CD14-positive monocyte (primary cell): ENCODE results near the gene CPNE9. TPM values are rescaled to one million over a fixed set of nuclear protein-coding genes. Genes with fewer than 3 reads are reported as not detected.

Source experiments
- DNase-seq, 3 donors: peaks; one replicate each; pipeline ENCODE4 v3.0.0-alpha.2; 2011 to 2022
- H2AFZ ChIP-seq: 2 replicates; pipeline ENCODE4 v1.6.0; 2012; ENCODE audit warnings: mild to moderate bottlenecking, low read depth, low read length, inconsistent platforms; ENCODE audit not compliant: insufficient read depth, poor library complexity, severe bottlenecking
- H3K27ac ChIP-seq, 2 donors: 1 replicate in 1 of 2; 2 replicates in 1 of 2; pipeline ENCODE4 v1.5.1; 2012 to 2013; ENCODE audit warnings: low read length in 2 of 2, control low read depth in 1 of 2, inconsistent platforms in 1 of 2, low read depth in 1 of 2, mild to moderate bottlenecking in 1 of 2
- H3K27me3 ChIP-seq, 2 donors: one replicate each; pipeline versions ENCODE4 v1.6.0 to v1.6.1; 2011 to 2013; ENCODE audit warnings: low read length in 2 of 2; ENCODE audit not compliant: control insufficient read depth in 2 of 2, insufficient read depth in 2 of 2
- H3K36me3 ChIP-seq, 2 donors: replicated peaks in 1 of 2; 1 replicate in 1 of 2; 2 replicates in 1 of 2; pipeline versions ENCODE4 v1.5.1 to v1.6.1; 2012 to 2013; ENCODE audit warnings: low read length in 2 of 2, control low read depth in 1 of 2, inconsistent platforms in 1 of 2, mild to moderate bottlenecking in 1 of 2; ENCODE audit not compliant: insufficient read depth in 2 of 2, control insufficient read depth in 1 of 2
- H3K4me1 ChIP-seq, 2 donors: 1 replicate in 1 of 2; 2 replicates in 1 of 2; pipeline versions ENCODE4 v1.5.1 to v1.6.1; 2012 to 2013; ENCODE audit warnings: low read length in 2 of 2, control low read depth in 1 of 2, inconsistent platforms in 1 of 2, mild to moderate bottlenecking in 1 of 2, moderate library complexity in 1 of 2; ENCODE audit not compliant: insufficient read depth in 2 of 2, control insufficient read depth in 1 of 2
- H3K4me2 ChIP-seq: replicated peaks from 2 replicates; pipeline ENCODE3; 2012; ENCODE audit warnings: low read length, moderate library complexity, mild to moderate bottlenecking; ENCODE audit not compliant: poor library complexity, severe bottlenecking; ENCODE audit errors: extremely low read depth
- H3K4me3 ChIP-seq, 3 experiments: fragments of 200-600 bp in 1 of 3; sonication (generic) in 1 of 3; replicated peaks in 1 of 3; 1 replicate in 2 of 3; 2 replicates in 1 of 3; pipeline ENCODE4 v1.5.1; 2011 to 2013; ENCODE audit warnings: low read length in 3 of 3, mild to moderate bottlenecking in 3 of 3, control low read depth in 2 of 3, low read depth in 2 of 3, inconsistent platforms in 1 of 3, moderate library complexity in 1 of 3
- H3K79me2 ChIP-seq: 2 replicates; pipeline ENCODE4 v1.6.0; 2012; ENCODE audit warnings: mild to moderate bottlenecking, control low read depth, inconsistent platforms, low read length, moderate library complexity; ENCODE audit not compliant: insufficient read depth
- H3K9ac ChIP-seq: 2 replicates; pipeline ENCODE4 v1.6.0; 2017; ENCODE audit warnings: low read length, mild to moderate bottlenecking; ENCODE audit not compliant: insufficient read depth, poor library complexity, severe bottlenecking
- H3K9me3 ChIP-seq, 2 donors: replicated peaks in 1 of 2; 1 replicate in 1 of 2; 2 replicates in 1 of 2; pipeline versions ENCODE4 v1.5.1 to v1.6.1; 2012 to 2013; ENCODE audit warnings: low read length in 2 of 2, control low read depth in 1 of 2; ENCODE audit not compliant: control insufficient read depth in 1 of 2, insufficient read depth in 1 of 2
- H4K20me1 ChIP-seq: 2 replicates; pipeline ENCODE4 v1.6.0; 2012; ENCODE audit warnings: mild to moderate bottlenecking, low read length, control low read depth, moderate library complexity; ENCODE audit not compliant: insufficient read depth
- H3K27ac Mint-ChIP-seq, 7 donors: one replicate each; pipeline ENCODE4 v1.8.0; 2020; ENCODE audit warnings: mild to moderate bottlenecking in 7 of 7, mixed read lengths in 7 of 7, moderate library complexity in 6 of 7, inconsistent platforms in 2 of 7
- H3K27me3 Mint-ChIP-seq, 3 donors: one replicate each; pipeline ENCODE4 v1.8.0; 2021 to 2022; ENCODE audit warnings: low read depth in 3 of 3, mild to moderate bottlenecking in 3 of 3, mixed read lengths in 3 of 3, moderate library complexity in 3 of 3, inconsistent platforms in 1 of 3
- H3K36me3 Mint-ChIP-seq, 2 donors: one replicate each; pipeline ENCODE4 v1.8.0; 2020; ENCODE audit warnings: mixed read lengths in 2 of 2, inconsistent platforms in 1 of 2, mild to moderate bottlenecking in 1 of 2
- H3K4me1 Mint-ChIP-seq: one replicate; pipeline ENCODE4 v1.8.0; 2020; ENCODE audit warnings: mild to moderate bottlenecking, mixed read lengths
- H3K4me3 Mint-ChIP-seq, 2 donors: one replicate each; pipeline ENCODE4 v1.8.0; 2020; ENCODE audit warnings: mild to moderate bottlenecking in 2 of 2, mixed read lengths in 2 of 2, moderate library complexity in 1 of 2
- H3K9me3 Mint-ChIP-seq, 7 donors: one replicate each; pipeline ENCODE4 v1.8.0; 2020 to 2022; ENCODE audit warnings: mixed read lengths in 7 of 7, mild to moderate bottlenecking in 6 of 7, moderate library complexity in 6 of 7, inconsistent platforms in 2 of 7
- WGBS: methylation state at CpG from one replicate; pipeline ENCODE4 v1.1.5; 2013; ENCODE audit warnings: missing lambda C conversion rate; ENCODE audit not compliant: insufficient coverage; 5-methylcytosine and 5-hydroxymethylcytosine counted together
- intact Hi-C, 2 donors: fragments of 100-400 bp; cut with micrococcal nuclease; formaldehyde crosslinking; loops; one replicate each; pipeline versions ENCODE4 v1.15.0 to v1.15.1; 2023
- polyA plus RNA-seq, 3 donors: library from polyadenylated mRNA; depleted of rRNA in 1 of 3; unstranded in 2 of 3; stranded (reverse) in 1 of 3; fragments of 300-500 nt in 2 of 3; fragments of >200 nt in 1 of 3; fragmentation: Illumina TruSeq in 2 of 3; gene quantifications; 1 replicate in 2 of 3; 2 replicates in 1 of 3; pipeline ENCODE4 v1.2.3, GENCODE V29; 2012 to 2021
- TF ChIP-seq, protein P1 (sequence below): fragments of 200-600 bp; IDR thresholded peaks from one replicate; pipeline ENCODE4 v1.8.0; 2022; ENCODE audit warnings: antibody characterized with exemption, mild to moderate bottlenecking

Gene CPNE9
- polyA plus RNA-seq, 3 donors: 0.51 to 0.55 TPM; not detected in 1

DNA sequence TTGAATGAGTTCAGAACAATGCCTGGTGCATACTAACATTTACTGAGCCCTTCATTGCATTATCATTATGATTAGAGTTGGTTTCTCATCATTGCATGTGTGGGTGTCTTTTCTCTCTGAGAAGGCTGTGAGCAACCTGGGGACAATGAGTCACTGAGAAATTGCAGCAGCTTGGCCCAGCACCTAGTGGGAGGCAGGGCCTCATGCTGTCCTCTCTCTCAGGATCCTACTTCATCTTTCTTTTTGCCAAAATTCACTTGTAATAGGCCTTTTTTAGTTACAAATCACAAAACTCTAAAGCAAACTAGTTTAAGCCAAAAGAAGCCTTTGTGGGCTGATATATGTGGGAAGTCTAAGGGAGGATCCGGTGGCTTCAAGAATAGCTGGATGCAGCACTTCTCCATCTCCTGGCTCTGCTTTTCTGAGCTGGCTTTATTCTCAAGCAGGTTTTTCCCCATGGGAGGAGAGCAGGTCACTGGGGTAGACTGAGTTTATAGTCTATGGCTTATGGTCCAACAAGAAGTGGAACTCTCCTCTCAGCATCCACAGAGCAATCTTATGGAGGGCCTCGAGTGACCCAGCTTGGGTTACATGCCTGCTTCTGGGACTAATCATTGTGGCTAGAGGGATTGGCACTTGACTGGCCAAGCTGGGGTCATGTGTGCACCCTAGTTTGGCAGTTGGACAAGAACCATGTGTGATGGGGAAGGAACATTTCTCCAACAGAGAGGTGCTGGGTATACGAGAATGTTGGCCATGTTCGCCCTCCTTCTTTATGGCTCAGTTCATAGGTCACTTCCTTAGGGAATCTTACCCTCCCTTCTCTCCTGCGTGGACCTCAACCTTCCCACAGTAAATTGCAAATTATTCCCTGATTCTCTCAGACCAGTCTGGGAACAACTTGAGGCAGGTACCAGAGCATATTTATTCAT, 74.8 kb downstream of the CPNE9 start:
- Mint-ChIP-seq H3K9me3 (no peaks in the 10 kb centered on the region), H3K4me3 (peak overlapping the region in 1 of 2 donors; percentile 13), H3K4me1 (peaks cover 62% of the 10 kb centered on the region), H3K27me3 (peaks cover 0 to 4% (median 2%) of the 10 kb centered on the region in 3 donors), H3K36me3 (peaks cover 16 to 19% of the 10 kb centered on the region in 2 donors), H3K27ac (peak overlapping the region; percentile 32 to 99 (median 94))
- Histone ChIP-seq H3K9ac (no peak overlapping the region), H2AFZ (peak overlapping the region; percentile 96), H4K20me1 (no peaks in the 10 kb centered on the region), H3K27me3 (no peaks in the 10 kb centered on the region), H3K4me1 (peaks cover 61 to 63% of the 10 kb centered on the region in 2 donors), H3K9me3 (no peaks in the 10 kb centered on the region), H3K36me3 (peaks cover 0 to 11% of the 10 kb centered on the region in 2 donors), H3K79me2 (peaks cover 4% of the 10 kb centered on the region), H3K4me3 (peak overlapping the region in 1 of 3 experiments; percentile 47), H3K27ac (peak overlapping the region in 1 of 2 donors; percentile 91), H3K4me2 (peak overlapping the region; percentile 63)
- WGBS: 70% methylated on average over 3 of the region's 5 CpGs
- intact Hi-C loops: no loop called here
- DNase-seq: peak in 1 of 3 donors; percentile 26
- TF ChIP-seq, protein P1, sequence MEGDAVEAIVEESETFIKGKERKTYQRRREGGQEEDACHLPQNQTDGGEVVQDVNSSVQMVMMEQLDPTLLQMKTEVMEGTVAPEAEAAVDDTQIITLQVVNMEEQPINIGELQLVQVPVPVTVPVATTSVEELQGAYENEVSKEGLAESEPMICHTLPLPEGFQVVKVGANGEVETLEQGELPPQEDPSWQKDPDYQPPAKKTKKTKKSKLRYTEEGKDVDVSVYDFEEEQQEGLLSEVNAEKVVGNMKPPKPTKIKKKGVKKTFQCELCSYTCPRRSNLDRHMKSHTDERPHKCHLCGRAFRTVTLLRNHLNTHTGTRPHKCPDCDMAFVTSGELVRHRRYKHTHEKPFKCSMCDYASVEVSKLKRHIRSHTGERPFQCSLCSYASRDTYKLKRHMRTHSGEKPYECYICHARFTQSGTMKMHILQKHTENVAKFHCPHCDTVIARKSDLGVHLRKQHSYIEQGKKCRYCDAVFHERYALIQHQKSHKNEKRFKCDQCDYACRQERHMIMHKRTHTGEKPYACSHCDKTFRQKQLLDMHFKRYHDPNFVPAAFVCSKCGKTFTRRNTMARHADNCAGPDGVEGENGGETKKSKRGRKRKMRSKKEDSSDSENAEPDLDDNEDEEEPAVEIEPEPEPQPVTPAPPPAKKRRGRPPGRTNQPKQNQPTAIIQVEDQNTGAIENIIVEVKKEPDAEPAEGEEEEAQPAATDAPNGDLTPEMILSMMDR: no peak

DNA sequence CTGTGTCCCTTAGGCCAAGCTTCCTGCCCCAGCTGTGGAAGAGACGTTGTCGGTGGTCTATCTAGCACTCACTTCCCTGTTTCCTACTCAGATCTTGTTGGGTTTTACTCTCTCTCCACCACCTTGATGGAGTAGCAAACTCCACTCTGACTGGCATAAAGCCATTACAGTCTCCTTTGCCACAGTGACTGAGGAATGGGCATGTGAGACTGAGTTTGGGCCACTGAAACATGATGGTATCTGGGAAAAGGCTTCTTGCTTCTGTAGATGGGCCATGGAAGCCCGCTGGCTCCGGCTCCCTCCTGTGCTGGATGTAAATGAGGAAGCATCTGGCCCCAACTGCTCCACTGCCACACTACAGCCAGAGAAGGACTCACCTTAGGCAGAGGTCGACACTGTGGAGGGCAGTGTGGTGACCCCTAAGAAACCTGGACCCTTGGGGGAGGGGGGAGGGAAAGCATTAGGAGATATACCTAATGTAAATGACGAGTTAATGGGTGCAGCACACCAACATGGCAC, 75.5 kb downstream of the CPNE9 start:
- TF ChIP-seq, protein P1: no peak
- peaks cover 62% of the 10 kb centered on the region for H3K4me1 Mint-ChIP-seq
- peak overlapping the region in 1 of 2 donors; percentile 78 for H3K4me3 Mint-ChIP-seq
- peaks cover 6 to 18% of the 10 kb centered on the region in 2 donors for H3K36me3 ChIP-seq
- peak overlapping the region; percentile 96 for H2AFZ ChIP-seq
- peaks cover 0 to 4% (median 2%) of the 10 kb centered on the region in 3 donors for H3K27me3 Mint-ChIP-seq
- H3K4me2 ChIP-seq: peak overlapping the region; percentile 63
- H3K9me3 Mint-ChIP-seq: no peaks in the 10 kb centered on the region
- peaks cover 61 to 63% of the 10 kb centered on the region in 2 donors for H3K4me1 ChIP-seq
- peaks cover 4% of the 10 kb centered on the region for H3K79me2 ChIP-seq
- no peak overlapping the region for H3K9ac ChIP-seq
- peak overlapping the region in 1 of 3 experiments; percentile 47 for H3K4me3 ChIP-seq
- H3K27ac ChIP-seq: peak overlapping the region; percentile 80 to 91
- peak overlapping the region; percentile 93 to 99 (median 96) for H3K27ac Mint-ChIP-seq
- 6% methylated on average over 2 of the region's 6 CpGs for WGBS
- H3K27me3 ChIP-seq: no peaks in the 10 kb centered on the region
- peak in 2 of 3 donors; percentile 35 to 49 for DNase-seq
- intact Hi-C loops: no loop called here
- H4K20me1 ChIP-seq: no peaks in the 10 kb centered on the region
- no peaks in the 10 kb centered on the region for H3K9me3 ChIP-seq
- peaks cover 22 to 26% of the 10 kb centered on the region in 2 donors for H3K36me3 Mint-ChIP-seq

Other genes starting within 250 kb of the CPNE9 start
- not detected for gene LHFPL4, start 150.0 kb upstream of the CPNE9 start, polyA plus RNA-seq
- gene MTMR14, start 54.3 kb upstream of the CPNE9 start, polyA plus RNA-seq: 100 to 1,000 TPM; 126 to 174 (median 167) TPM
- 10 to 100 TPM in 2 of 3 donors, 1 to 10 TPM in 1; 5.1 to 22.5 (median 10.4) TPM for gene BRPF1, start 27.9 kb downstream of the CPNE9 start, polyA plus RNA-seq
- 10 to 100 TPM; 17.4 to 21.9 (median 20.5) TPM for gene OGG1, start 46.1 kb downstream of the CPNE9 start, polyA plus RNA-seq
- 100 to 1,000 TPM; 106 to 137 (median 118) TPM for gene CAMK1, start 66.1 kb downstream of the CPNE9 start, polyA plus RNA-seq
- gene TADA3, start 88.6 kb downstream of the CPNE9 start, polyA plus RNA-seq: 10 to 100 TPM; 36.1 to 47.2 (median 46.9) TPM
- 100 to 1,000 TPM; 211 to 390 (median 389) TPM for gene ARPC4, start 89.2 kb downstream of the CPNE9 start, polyA plus RNA-seq
- 100 to 1,000 TPM in 1 of 3 donors, 1 to 10 TPM in 2; 1.1 to 196 (median 1.8) TPM for gene TTLL3, start 106.4 kb downstream of the CPNE9 start, polyA plus RNA-seq
- 10 to 100 TPM; 42.6 to 51.5 (median 43.4) TPM for gene RPUSD3, start 140.2 kb downstream of the CPNE9 start, polyA plus RNA-seq
- gene CIDEC, start 176.4 kb downstream of the CPNE9 start, polyA plus RNA-seq: under 1 TPM in 1 of 3 donors, not detected in 2; 0.08 TPM
- gene JAGN1, start 186.8 kb downstream of the CPNE9 start, polyA plus RNA-seq: 10 to 100 TPM; 17.3 to 56.3 (median 49.8) TPM
- gene IL17RE, start 199.0 kb downstream of the CPNE9 start, polyA plus RNA-seq: under 1 TPM in 1 of 3 donors, not detected in 2; 0.27 TPM
- gene IL17RC, start 213.3 kb downstream of the CPNE9 start, polyA plus RNA-seq: 10 to 100 TPM in 1 of 3 donors, 1 to 10 TPM in 2; 8.3 to 17.9 (median 9.3) TPM
- 10 to 100 TPM; 16.1 to 23.4 (median 19.2) TPM for gene CRELD1, start 230.0 kb downstream of the CPNE9 start, polyA plus RNA-seq
- under 1 TPM; 0.11 to 0.57 (median 0.31) TPM for gene PRRT3, start 248.6 kb downstream of the CPNE9 start, polyA plus RNA-seq